22Rv1 (cell line): Measurements from ENCODE around the gene UBA5.

Source experiments
- H3K27ac ChIP-seq: fragments of 450-650 bp; 2 replicates; pipeline ENCODE4 v1.5.1; 2017
- ZFX ChIP-seq: fragments of 450-650 bp; IDR thresholded peaks from 2 replicates; pipeline ENCODE4 v1.6.1; 2017; ENCODE audit warnings: antibody characterized with exemption, borderline replicate concordance
- TF ChIP-seq, protein P1 (sequence below): fragments of 450-650 bp; IDR thresholded peaks from 2 replicates; pipeline ENCODE4 v1.5.1; 2017; ENCODE audit warnings: mild to moderate bottlenecking

Gene UBA5

DNA sequence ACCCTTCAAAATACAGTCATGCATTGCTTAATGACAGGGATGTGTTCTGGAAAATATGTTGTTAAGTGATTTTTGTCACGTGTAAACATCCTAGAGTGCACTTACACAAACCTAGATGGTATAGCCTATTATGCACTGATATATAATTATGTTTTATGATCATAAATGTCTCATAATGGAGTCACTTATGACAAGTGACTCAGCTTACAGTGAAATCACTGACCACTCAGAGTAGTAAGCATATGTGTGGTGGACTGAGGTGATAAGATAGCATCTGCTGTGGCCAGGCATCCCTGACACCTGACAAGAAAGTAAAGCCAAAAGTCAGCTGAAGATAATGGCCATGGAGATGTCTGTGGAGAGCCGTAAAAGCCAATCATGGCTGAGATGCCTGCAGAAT lies 5.9 kb upstream of the UBA5 start:
- no peak overlapping the region for H3K27ac ChIP-seq
- TF ChIP-seq, protein P1, sequence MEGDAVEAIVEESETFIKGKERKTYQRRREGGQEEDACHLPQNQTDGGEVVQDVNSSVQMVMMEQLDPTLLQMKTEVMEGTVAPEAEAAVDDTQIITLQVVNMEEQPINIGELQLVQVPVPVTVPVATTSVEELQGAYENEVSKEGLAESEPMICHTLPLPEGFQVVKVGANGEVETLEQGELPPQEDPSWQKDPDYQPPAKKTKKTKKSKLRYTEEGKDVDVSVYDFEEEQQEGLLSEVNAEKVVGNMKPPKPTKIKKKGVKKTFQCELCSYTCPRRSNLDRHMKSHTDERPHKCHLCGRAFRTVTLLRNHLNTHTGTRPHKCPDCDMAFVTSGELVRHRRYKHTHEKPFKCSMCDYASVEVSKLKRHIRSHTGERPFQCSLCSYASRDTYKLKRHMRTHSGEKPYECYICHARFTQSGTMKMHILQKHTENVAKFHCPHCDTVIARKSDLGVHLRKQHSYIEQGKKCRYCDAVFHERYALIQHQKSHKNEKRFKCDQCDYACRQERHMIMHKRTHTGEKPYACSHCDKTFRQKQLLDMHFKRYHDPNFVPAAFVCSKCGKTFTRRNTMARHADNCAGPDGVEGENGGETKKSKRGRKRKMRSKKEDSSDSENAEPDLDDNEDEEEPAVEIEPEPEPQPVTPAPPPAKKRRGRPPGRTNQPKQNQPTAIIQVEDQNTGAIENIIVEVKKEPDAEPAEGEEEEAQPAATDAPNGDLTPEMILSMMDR = no peak
- no peak for TF ChIP-seq ZFX

DNA sequence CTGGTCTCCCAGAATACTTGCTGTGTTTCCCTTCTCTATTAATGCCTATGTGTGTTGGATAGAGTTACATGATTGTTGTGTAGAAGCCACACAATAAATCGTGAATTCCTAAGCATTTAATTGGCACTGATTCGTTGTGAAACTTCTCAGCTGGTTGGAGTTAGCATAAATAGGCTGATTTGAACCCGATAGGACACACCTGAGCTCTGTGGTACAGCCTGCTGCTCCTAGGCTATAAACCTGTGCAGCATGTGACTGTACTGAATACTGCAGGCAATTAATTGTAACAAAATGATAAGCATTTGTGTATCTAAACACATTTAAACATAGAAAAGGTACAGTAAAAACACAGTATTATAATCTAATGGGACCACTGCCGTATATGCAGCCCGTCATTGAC lies 5.4 kb upstream of the UBA5 start:
- H3K27ac ChIP-seq = no peak overlapping the region
- TF ChIP-seq, protein P1 = no peak
- no peak for TF ChIP-seq ZFX

DNA sequence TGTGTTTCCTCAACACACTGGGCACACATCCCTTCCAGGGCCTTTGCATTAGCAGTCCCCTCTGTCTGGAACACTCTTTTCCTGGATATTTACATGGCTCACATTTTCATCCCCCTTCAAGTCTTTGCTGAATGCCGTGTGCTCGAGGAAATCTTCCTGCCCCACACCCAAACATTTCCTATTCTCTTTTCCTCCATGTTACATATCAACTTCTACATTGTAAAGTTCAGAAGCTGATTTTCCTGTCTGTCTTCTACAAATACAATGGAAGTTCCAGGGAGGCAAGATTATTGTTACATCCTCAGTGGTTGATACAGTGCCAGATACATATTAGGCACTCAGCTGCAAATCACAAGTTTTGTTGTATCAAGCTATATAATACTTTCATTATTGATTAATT lies 4.7 kb upstream of the UBA5 start:
- TF ChIP-seq ZFX = no peak
- no peak overlapping the region for H3K27ac ChIP-seq

DNA sequence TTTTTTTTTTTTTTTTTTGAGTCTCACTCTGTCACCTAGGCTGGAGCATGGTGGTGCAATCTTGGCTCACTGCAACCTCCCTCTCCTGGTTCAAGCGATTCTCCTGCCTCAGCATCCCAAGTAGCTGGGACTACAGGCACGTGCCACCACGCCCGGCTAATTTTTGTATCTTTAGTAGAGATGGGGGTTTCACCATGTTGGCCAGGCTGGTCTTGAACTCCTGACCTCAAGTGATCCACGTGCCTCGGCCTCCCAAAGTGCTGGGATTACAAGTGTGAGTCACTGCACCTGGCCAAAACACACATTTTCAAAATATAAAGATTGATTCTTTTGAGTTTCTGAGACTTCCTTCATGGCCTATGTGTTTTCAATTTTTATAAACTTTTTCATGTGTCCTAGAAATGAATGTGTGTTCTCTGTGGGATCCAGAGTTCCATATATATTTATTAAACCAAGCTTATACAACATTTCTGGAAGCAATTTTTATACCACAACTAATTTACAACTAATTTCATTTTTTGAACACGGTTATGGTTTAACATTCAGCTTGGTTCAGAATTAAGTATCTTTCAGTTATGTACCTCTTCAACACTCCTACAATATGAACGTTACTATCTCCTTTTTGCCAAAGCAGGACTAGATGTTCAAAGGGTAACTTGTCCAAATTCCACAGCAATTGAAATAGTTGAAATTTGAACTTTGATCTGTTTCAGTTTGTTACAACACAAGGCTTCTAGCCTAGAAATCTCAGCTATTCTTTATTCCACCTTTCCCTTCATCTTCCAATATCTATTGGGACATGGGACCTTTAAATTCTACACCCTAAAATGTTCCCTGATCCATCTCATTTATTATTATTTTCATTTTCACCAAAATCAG lies 2.0 kb upstream of the UBA5 start:
- TF ChIP-seq, protein P1 = no peak
- no peak for TF ChIP-seq ZFX
- H3K27ac ChIP-seq = no peak overlapping the region

- no peak for TF ChIP-seq ZFX
- TF ChIP-seq, protein P1 = no peak
- H3K27ac ChIP-seq = peak overlapping the region; percentile 72
These were observed 1.1 kb upstream of the UBA5 start for GRCh38 chr3:132659000-132659364.

- no peak for TF ChIP-seq ZFX
- TF ChIP-seq, protein P1 = peak; percentile 73
- H3K27ac ChIP-seq = peak within 1 kb of the TSS; percentile 72
These were observed 621 bp upstream of the UBA5 start, which contains the start of gene ACAD11 for GRCh38 chr3:132659365-132660051. ACAD11 (minus strand) TSS chr3:132659809; CDS start chr3:132659751, 58 bp downstream.

- peak overlapping the region; percentile 72 for H3K27ac ChIP-seq
- TF ChIP-seq, protein P1 = no peak
- no peak for TF ChIP-seq ZFX
These were observed 612 bp downstream of the UBA5 start for GRCh38 chr3:132660811-132661070.
